GM23338 (cell line): ENCODE data around the gene IFNL1. TPM values are rescaled to one million over a fixed set of nuclear protein-coding genes. Genes with fewer than 3 reads are reported as not detected.
A peak's percentile ranks its signal among the peaks of the same experiment; 100 is the strongest.
"Not testable (repeated sequence)": the region's sequence is repeated elsewhere in the genome, so short reads cannot be mapped to it uniquely, and the experiment has no call there.

Experiments used
- ATAC-seq: fragments of 200-7000 bp; cut with Tn5 transposase; 3 replicates; pipeline ENCODE4 v1.9.1; 2020
- DNase-seq: peaks from one replicate; pipeline ENCODE4 v3.0.0-alpha.2; 2015; ENCODE audit warnings: low spot score
- H2AFZ ChIP-seq: fragments of 200-600 bp; sonication (generic); 2 replicates; pipeline ENCODE4 v1.8.0; 2016; ENCODE audit warnings: antibody characterized with exemption, mild to moderate bottlenecking, moderate library complexity
- H3F3A ChIP-seq: fragments of 200-600 bp; sonication (generic); replicated peaks from 2 replicates; pipeline ENCODE4 v1.8.0; 2017; ENCODE audit warnings: antibody characterized with exemption, mixed run types, low read depth
- H3K27ac ChIP-seq: fragments of 200-600 bp; sonication (generic); 2 replicates; pipeline ENCODE4 v1.6.1; 2016; ENCODE audit warnings: low read depth
- H3K27me3 ChIP-seq: fragments of 200-600 bp; sonication (generic); 2 replicates; pipeline ENCODE4 v1.8.0; 2016; ENCODE audit warnings: mild to moderate bottlenecking, mixed run types, moderate library complexity; ENCODE audit not compliant: insufficient read depth
- H3K36me3 ChIP-seq: fragments of 200-600 bp; sonication (generic); 2 replicates; pipeline ENCODE4 v1.8.0; 2016; ENCODE audit warnings: mild to moderate bottlenecking; ENCODE audit not compliant: insufficient read depth
- H3K4me1 ChIP-seq: fragments of 200-600 bp; sonication (generic); 2 replicates; pipeline ENCODE4 v1.8.0; 2016; ENCODE audit warnings: mild to moderate bottlenecking, moderate library complexity; ENCODE audit not compliant: insufficient read depth
- H3K4me2 ChIP-seq: fragments of 200-600 bp; sonication (generic); 2 replicates; pipeline ENCODE4 v1.7.1; 2017; ENCODE audit warnings: mixed run types
- H3K4me3 ChIP-seq: fragments of 200-600 bp; sonication (generic); 2 replicates; pipeline ENCODE4 v1.6.1; 2016; ENCODE audit warnings: mixed run types
- H3K79me2 ChIP-seq: fragments of 200-600 bp; sonication (generic); replicated peaks from 2 replicates; pipeline ENCODE4 v1.8.0; 2017; ENCODE audit warnings: mild to moderate bottlenecking; ENCODE audit not compliant: insufficient read depth
- H3K9me2 ChIP-seq: fragments of 200-600 bp; sonication (generic); 2 replicates; pipeline ENCODE4 v1.8.0; 2017; ENCODE audit not compliant: insufficient read depth
- H4K20me1 ChIP-seq: fragments of 200-600 bp; sonication (generic); replicated peaks from 2 replicates; pipeline ENCODE4 v1.8.0; 2017; ENCODE audit warnings: mild to moderate bottlenecking; ENCODE audit not compliant: insufficient read depth
- H3K27ac Mint-ChIP-seq: 2 replicates; pipeline ENCODE4 v1.8.0; 2020; ENCODE audit warnings: inconsistent platforms, mild to moderate bottlenecking, moderate library complexity, mixed read lengths
- H3K27me3 Mint-ChIP-seq: 3 replicates; pipeline ENCODE4 v1.8.0; 2022; ENCODE audit warnings: low read depth, mild to moderate bottlenecking, moderate library complexity, mixed read lengths, inconsistent platforms; ENCODE audit not compliant: insufficient read depth, poor library complexity
- H3K36me3 Mint-ChIP-seq: 3 replicates; pipeline ENCODE4 v1.8.0; 2021; ENCODE audit warnings: low read depth, mild to moderate bottlenecking, inconsistent platforms, moderate library complexity, mixed read lengths
- H3K4me1 Mint-ChIP-seq: 3 replicates; pipeline ENCODE4 v1.8.0; 2020; ENCODE audit warnings: mild to moderate bottlenecking, inconsistent platforms, mixed read lengths
- H3K4me3 Mint-ChIP-seq: 3 replicates; pipeline ENCODE4 v1.8.0; 2021; ENCODE audit warnings: moderate library complexity, mild to moderate bottlenecking, inconsistent platforms, mixed read lengths
- H3K9me3 Mint-ChIP-seq: 3 replicates; pipeline ENCODE4 v1.8.0; 2020; ENCODE audit warnings: moderate library complexity, mild to moderate bottlenecking, inconsistent platforms, mixed read lengths
- CREB1 ChIP-seq: fragments of 250-450 bp; sonication (Bioruptor Pico); IDR thresholded peaks from 2 replicates; pipeline ENCODE4 v1.5.0; 2020; ENCODE audit warnings: low read depth, mild to moderate bottlenecking, moderate library complexity
- EZH2phosphoT487 ChIP-seq: fragments of 200-600 bp; sonication (generic); IDR thresholded peaks from one replicate; pipeline ENCODE4 v1.8.1; 2018; ENCODE audit warnings: antibody characterized with exemption; ENCODE audit not compliant: unreplicated experiment
- NANOG ChIP-seq: IDR thresholded peaks from 2 replicates; pipeline ENCODE4 v1.6.1; 2016; ENCODE audit warnings: antibody characterized with exemption, borderline replicate concordance
- POLR2AphosphoS5 ChIP-seq: IDR thresholded peaks from 2 replicates; pipeline ENCODE4 v1.6.1; 2016; ENCODE audit warnings: antibody characterized with exemption, low read depth
- ZNF331 ChIP-seq: fragments of 250-450 bp; sonication (Bioruptor Pico); IDR thresholded peaks from 2 replicates; pipeline ENCODE4 v1.5.0; 2020; ENCODE audit warnings: low read depth, mild to moderate bottlenecking, moderate library complexity
- polyA plus RNA-seq: library from polyadenylated mRNA; unstranded; fragments of >200 nt; fragmentation: Nextera tagmentation; extraction: Ambion mirVana; gene quantifications from 2 replicates; pipeline ENCODE4 v1.2.1, GENCODE V29; 2016
- total RNA-seq: library from RNA; depleted of rRNA; stranded (reverse); fragments of >200 nt; shearing (Covaris generic); gene quantifications from 2 replicates; pipeline ENCODE4 v1.2.3, GENCODE V29; 2014
- TF ChIP-seq, protein P1 (sequence below): IDR thresholded peaks from 2 replicates; pipeline ENCODE4 v1.6.1; 2016; ENCODE audit warnings: antibody characterized with exemption
- TF ChIP-seq, protein P2 (sequence below): fragments of 250-450 bp; sonication (Bioruptor Pico); IDR thresholded peaks from 2 replicates; pipeline ENCODE4 v1.5.0; 2020; ENCODE audit warnings: mild to moderate bottlenecking, moderate library complexity

IFNL1 gene
- total and polyA plus RNA-seq, 2 experiments from 2014 or later: not detected

DNA sequence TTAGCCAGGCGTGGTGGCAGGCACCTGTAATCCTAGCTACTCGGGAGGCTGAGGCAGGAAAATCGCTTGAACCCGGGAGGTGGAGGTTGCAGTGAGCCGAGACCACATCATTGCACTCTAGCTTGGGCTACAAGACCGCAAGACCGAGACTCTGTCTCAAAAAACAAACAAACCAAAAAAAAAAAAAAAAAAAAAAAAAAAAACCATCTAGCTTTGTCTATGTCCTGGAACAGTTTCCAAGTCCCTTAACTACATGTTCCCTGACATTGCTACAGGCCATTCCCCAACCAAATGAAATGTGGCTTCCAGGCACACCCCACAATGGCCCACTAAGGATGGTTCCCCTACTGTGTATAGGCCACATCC lies 13.1 kb downstream of the IFNL1 start:
- Histone ChIP-seq H3K27me3 (peaks cover 21% of the 10 kb centered on the region), H3K4me1 (peaks cover 28% of the 10 kb centered on the region), H3F3A (peaks cover 11% of the 10 kb centered on the region)
- not testable (repeated sequence) for H3K9me3 Mint-ChIP-seq, H4K20me1 ChIP-seq, H3K4me3 Mint-ChIP-seq, H3K9me2 ChIP-seq, H3K79me2 ChIP-seq, H3K4me3 ChIP-seq, H3K36me3 Mint-ChIP-seq, DNase-seq, H3K27ac Mint-ChIP-seq, H2AFZ ChIP-seq, ATAC-seq, H3K4me2 ChIP-seq, H3K27ac ChIP-seq, H3K36me3 ChIP-seq
- Mint-ChIP-seq H3K4me1 (peaks cover 40% of the 10 kb centered on the region), H3K27me3 (peaks cover 29% of the 10 kb centered on the region)

DNA sequence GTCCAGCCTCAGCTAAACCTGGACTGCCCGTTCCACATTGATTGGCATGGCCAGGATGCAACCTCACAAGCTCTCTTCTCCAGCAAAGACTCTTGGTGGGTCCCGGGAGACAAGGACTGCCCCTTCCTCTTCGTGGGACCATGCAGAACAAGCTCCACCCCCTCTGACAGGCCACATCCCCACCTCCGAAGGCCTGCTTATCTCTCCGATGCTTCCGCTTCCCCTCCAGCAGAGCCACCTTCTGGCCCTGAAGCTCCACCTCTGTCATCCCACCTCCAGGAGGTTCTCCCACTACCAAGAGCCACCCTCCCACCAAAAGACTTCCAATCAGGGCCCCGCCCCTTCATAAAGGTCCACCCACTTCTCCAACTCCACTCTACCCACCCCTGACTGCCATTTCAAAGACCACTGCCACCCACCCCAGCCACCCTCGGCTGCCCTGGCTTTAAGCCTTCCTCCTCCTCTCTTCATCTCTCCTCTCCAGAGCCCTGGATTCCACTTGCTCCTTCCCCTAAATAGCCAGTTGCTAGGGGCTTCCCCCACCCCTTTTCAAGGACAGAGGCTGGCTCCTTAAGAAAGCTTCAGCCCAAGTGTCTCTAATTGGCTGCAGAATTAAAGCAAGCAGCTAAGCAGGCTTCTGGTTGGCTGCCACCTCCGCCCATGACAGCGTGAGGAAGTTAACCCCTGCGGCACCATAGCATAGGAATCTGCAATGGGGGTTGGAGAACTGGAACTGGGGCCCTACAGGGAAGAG lies 14.5 kb downstream of the IFNL1 start:
- ATAC-seq: peak; percentile 23
- no peak overlapping the region for H3K27ac ChIP-seq
- no peak overlapping the region for H3K27ac Mint-ChIP-seq

More for the DNA sequence above, 14.5 kb downstream of the IFNL1 start:
- Histone ChIP-seq H3K79me2 (no peaks in the 10 kb centered on the region), H3K9me2 (no peaks in the 10 kb centered on the region), H3K4me3 (no peak overlapping the region), H3K4me2 (no peak overlapping the region), H2AFZ (no peak overlapping the region), H3K36me3 (0 out of 2 replicates have a peak, but pooled peaks cover 3% of the 10 kb centered on the region), H3K27me3 (peaks cover 14% of the 10 kb centered on the region), H3F3A (peaks cover 8% of the 10 kb centered on the region), H4K20me1 (peaks cover 6% of the 10 kb centered on the region; the same call in 1 of the 2 replicates), H3K4me1 (peaks cover 18% of the 10 kb centered on the region)
- TF ChIP-seq, protein P1, sequence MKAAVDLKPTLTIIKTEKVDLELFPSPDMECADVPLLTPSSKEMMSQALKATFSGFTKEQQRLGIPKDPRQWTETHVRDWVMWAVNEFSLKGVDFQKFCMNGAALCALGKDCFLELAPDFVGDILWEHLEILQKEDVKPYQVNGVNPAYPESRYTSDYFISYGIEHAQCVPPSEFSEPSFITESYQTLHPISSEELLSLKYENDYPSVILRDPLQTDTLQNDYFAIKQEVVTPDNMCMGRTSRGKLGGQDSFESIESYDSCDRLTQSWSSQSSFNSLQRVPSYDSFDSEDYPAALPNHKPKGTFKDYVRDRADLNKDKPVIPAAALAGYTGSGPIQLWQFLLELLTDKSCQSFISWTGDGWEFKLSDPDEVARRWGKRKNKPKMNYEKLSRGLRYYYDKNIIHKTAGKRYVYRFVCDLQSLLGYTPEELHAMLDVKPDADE: no peak
- no peak for TF ChIP-seq POLR2AphosphoS5
- no peak for TF ChIP-seq NANOG
- TF ChIP-seq, protein P2, sequence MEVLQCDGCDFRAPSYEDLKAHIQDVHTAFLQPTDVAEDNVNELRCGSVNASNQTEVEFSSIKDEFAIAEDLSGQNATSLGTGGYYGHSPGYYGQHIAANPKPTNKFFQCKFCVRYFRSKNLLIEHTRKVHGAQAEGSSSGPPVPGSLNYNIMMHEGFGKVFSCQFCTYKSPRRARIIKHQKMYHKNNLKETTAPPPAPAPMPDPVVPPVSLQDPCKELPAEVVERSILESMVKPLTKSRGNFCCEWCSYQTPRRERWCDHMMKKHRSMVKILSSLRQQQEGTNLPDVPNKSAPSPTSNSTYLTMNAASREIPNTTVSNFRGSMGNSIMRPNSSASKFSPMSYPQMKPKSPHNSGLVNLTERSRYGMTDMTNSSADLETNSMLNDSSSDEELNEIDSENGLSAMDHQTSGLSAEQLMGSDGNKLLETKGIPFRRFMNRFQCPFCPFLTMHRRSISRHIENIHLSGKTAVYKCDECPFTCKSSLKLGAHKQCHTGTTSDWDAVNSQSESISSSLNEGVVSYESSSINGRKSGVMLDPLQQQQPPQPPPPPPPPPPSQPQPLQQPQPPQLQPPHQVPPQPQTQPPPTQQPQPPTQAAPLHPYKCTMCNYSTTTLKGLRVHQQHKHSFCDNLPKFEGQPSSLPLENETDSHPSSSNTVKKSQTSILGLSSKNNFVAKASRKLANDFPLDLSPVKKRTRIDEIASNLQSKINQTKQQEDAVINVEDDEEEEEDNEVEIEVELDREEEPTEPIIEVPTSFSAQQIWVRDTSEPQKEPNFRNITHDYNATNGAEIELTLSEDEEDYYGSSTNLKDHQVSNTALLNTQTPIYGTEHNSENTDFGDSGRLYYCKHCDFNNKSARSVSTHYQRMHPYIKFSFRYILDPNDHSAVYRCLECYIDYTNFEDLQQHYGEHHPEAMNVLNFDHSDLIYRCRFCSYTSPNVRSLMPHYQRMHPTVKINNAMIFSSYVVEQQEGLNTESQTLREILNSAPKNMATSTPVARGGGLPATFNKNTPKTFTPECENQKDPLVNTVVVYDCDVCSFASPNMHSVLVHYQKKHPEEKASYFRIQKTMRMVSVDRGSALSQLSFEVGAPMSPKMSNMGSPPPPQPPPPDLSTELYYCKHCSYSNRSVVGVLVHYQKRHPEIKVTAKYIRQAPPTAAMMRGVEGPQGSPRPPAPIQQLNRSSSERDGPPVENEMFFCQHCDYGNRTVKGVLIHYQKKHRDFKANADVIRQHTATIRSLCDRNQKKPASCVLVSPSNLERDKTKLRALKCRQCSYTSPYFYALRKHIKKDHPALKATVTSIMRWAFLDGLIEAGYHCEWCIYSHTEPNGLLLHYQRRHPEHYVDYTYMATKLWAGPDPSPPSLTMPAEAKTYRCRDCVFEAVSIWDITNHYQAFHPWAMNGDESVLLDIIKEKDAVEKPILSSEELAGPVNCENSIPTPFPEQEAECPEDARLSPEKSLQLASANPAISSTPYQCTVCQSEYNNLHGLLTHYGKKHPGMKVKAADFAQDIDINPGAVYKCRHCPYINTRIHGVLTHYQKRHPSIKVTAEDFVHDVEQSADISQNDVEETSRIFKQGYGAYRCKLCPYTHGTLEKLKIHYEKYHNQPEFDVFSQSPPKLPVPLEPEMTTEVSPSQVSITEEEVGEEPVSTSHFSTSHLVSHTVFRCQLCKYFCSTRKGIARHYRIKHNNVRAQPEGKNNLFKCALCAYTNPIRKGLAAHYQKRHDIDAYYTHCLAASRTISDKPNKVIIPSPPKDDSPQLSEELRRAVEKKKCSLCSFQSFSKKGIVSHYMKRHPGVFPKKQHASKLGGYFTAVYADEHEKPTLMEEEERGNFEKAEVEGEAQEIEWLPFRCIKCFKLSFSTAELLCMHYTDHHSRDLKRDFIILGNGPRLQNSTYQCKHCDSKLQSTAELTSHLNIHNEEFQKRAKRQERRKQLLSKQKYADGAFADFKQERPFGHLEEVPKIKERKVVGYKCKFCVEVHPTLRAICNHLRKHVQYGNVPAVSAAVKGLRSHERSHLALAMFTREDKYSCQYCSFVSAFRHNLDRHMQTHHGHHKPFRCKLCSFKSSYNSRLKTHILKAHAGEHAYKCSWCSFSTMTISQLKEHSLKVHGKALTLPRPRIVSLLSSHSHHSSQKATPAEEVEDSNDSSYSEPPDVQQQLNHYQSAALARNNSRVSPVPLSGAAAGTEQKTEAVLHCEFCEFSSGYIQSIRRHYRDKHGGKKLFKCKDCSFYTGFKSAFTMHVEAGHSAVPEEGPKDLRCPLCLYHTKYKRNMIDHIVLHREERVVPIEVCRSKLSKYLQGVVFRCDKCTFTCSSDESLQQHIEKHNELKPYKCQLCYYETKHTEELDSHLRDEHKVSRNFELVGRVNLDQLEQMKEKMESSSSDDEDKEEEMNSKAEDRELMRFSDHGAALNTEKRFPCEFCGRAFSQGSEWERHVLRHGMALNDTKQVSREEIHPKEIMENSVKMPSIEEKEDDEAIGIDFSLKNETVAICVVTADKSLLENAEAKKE (CRISPR knock-in tag): no peak
- no peak for TF ChIP-seq EZH2phosphoT487
- peak; percentile 36; the same call in 1 of the 2 replicates for TF ChIP-seq CREB1 (CRISPR knock-in tag)
- TF ChIP-seq ZNF331 (CRISPR knock-in tag): no peak
- Mint-ChIP-seq H3K4me1 (peaks cover 28% of the 10 kb centered on the region), H3K4me3 (peak overlapping the region; percentile 14; the same call in 1 of the 3 replicates), H3K36me3 (peaks cover 8% of the 10 kb centered on the region), H3K27me3 (peaks cover 22% of the 10 kb centered on the region), H3K9me3 (no peaks in the 10 kb centered on the region; the same call in 2 of the 3 replicates)
- DNase-seq: peak; percentile 84
